HEK293 (cell line): ENCODE data around the gene EFCAB10.

Experiments used
- CTCF ChIA-PET: fragments of 350-600 bp; formaldehyde crosslinking; extraction: SDS; loops from one replicate; lab custom pipeline; 2021; ENCODE audit warnings: antibody characterized with exemption; lab: Yijun Ruan, JAX
- POLR2A ChIA-PET: fragments of 300-600 bp; formaldehyde crosslinking; extraction: SDS; loops from one replicate; lab custom pipeline; 2020; ENCODE audit warnings: antibody characterized with exemption, inconsistent platforms; lab: Yijun Ruan, JAX
- H3K27ac ChIP-seq: fragments of 200-500 bp; sonication (Bioruptor generic); 2 replicates; pipeline ENCODE4 v1.5.1; 2014; ENCODE audit warnings: low read depth, low read length, control low read depth, inconsistent platforms; ENCODE audit errors: extremely low read depth
- H3K36me3 ChIP-seq, 2 experiments: fragments of 200-500 bp in 1 of 2; sonication (Bioruptor generic) in 1 of 2; 1 replicate in 1 of 2; 2 replicates in 1 of 2; pipeline ENCODE4 v1.5.1; 2014 to 2017; ENCODE audit warnings: inconsistent platforms in 2 of 2, low read length in 2 of 2; ENCODE audit not compliant: control insufficient read depth in 2 of 2, insufficient read depth in 1 of 2
- H3K4me1 ChIP-seq: fragments of 200-500 bp; sonication (Bioruptor generic); 2 replicates; pipeline ENCODE4 v1.5.1; 2014; ENCODE audit warnings: mild to moderate bottlenecking, low read length, inconsistent platforms; ENCODE audit not compliant: control insufficient read depth, insufficient read depth
- H3K4me3 ChIP-seq: 2 replicates; pipeline ENCODE4 v1.5.1; 2011; ENCODE audit warnings: low read depth, mild to moderate bottlenecking, control low read depth, low read length, moderate library complexity
- H3K9me3 ChIP-seq: fragments of 200-500 bp; sonication (Bioruptor generic); 2 replicates; pipeline ENCODE4 v1.5.1; 2014; ENCODE audit warnings: low read depth, low read length, inconsistent platforms; ENCODE audit not compliant: control insufficient read depth, insufficient read depth
- EGR2 ChIP-seq: fragments of 450-650 bp; formaldehyde crosslinking; IDR thresholded peaks from 2 replicates; pipeline ENCODE4 v1.5.1; 2016; ENCODE audit warnings: low read depth, missing biosample characterization, missing genetic modification characterization
- INSM2 ChIP-seq: fragments of 450-650 bp; formaldehyde crosslinking; IDR thresholded peaks from 2 replicates; pipeline ENCODE4 v1.5.1; 2016; ENCODE audit warnings: missing biosample characterization, missing genetic modification characterization
- MYNN ChIP-seq: fragments of 450-650 bp; formaldehyde crosslinking; IDR thresholded peaks from 2 replicates; pipeline ENCODE4 v1.5.1; 2016; ENCODE audit warnings: missing biosample characterization, missing genetic modification characterization, borderline replicate concordance
- MZF1 ChIP-seq: fragments of 450-650 bp; formaldehyde crosslinking; IDR thresholded peaks from 2 replicates; pipeline ENCODE4 v1.5.1; 2017; ENCODE audit warnings: missing biosample characterization, missing genetic modification characterization, borderline replicate concordance
- PATZ1 ChIP-seq: fragments of 450-650 bp; formaldehyde crosslinking; IDR thresholded peaks from 2 replicates; pipeline ENCODE4 v1.5.1; 2016; ENCODE audit warnings: missing biosample characterization, missing genetic modification characterization
- PRDM1 ChIP-seq: fragments of 450-650 bp; formaldehyde crosslinking; IDR thresholded peaks from 2 replicates; pipeline ENCODE4; 2016; ENCODE audit warnings: missing biosample characterization, missing genetic modification characterization
- SP3 ChIP-seq: fragments of 450-650 bp; formaldehyde crosslinking; IDR thresholded peaks from 2 replicates; pipeline ENCODE4 v1.5.1; 2016; ENCODE audit warnings: missing biosample characterization, missing genetic modification characterization
- ZNF112 ChIP-seq: fragments of 450-650 bp; formaldehyde crosslinking; IDR thresholded peaks from 2 replicates; pipeline ENCODE4 v1.5.0; 2017; ENCODE audit warnings: missing biosample characterization, missing genetic modification characterization
- ZNF121 ChIP-seq: fragments of 450-650 bp; formaldehyde crosslinking; IDR thresholded peaks from 2 replicates; pipeline ENCODE4 v1.5.1; 2016; ENCODE audit warnings: missing biosample characterization, missing genetic modification characterization
- ZNF202 ChIP-seq: fragments of 450-650 bp; formaldehyde crosslinking; IDR thresholded peaks from 2 replicates; pipeline ENCODE4 v1.5.1; 2016; ENCODE audit warnings: missing biosample characterization, missing genetic modification characterization, borderline replicate concordance
- ZNF248 ChIP-seq: fragments of 450-650 bp; formaldehyde crosslinking; IDR thresholded peaks from 2 replicates; pipeline ENCODE4 v1.5.1; 2017; ENCODE audit warnings: missing biosample characterization, missing genetic modification characterization
- ZNF280D ChIP-seq: fragments of 450-650 bp; formaldehyde crosslinking; IDR thresholded peaks from 2 replicates; pipeline ENCODE4 v1.5.1; 2016; ENCODE audit warnings: missing biosample characterization, missing genetic modification characterization
- ZNF311 ChIP-seq: fragments of 450-650 bp; formaldehyde crosslinking; IDR thresholded peaks from 2 replicates; pipeline ENCODE4 v1.5.1; 2017; ENCODE audit warnings: missing biosample characterization, missing genetic modification characterization, borderline replicate concordance
- ZNF555 ChIP-seq: fragments of 450-650 bp; formaldehyde crosslinking; conservative IDR thresholded peaks from 2 replicates; pipeline ENCODE4 v1.5.1; 2017; ENCODE audit warnings: missing biosample characterization, mild to moderate bottlenecking, missing genetic modification characterization, inconsistent platforms
- ZNF785 ChIP-seq: fragments of 450-650 bp; formaldehyde crosslinking; IDR thresholded peaks from 2 replicates; pipeline ENCODE4 v1.5.1; 2016; ENCODE audit warnings: missing biosample characterization, missing genetic modification characterization
- ZNF830 ChIP-seq: fragments of 450-650 bp; IDR thresholded peaks from 2 replicates; pipeline ENCODE4 v1.5.0; 2018; ENCODE audit warnings: missing biosample characterization, missing genetic modification characterization, low read depth, mild to moderate bottlenecking, moderate library complexity
- ZNF837 ChIP-seq: fragments of 450-650 bp; formaldehyde crosslinking; IDR thresholded peaks from 2 replicates; pipeline ENCODE4 v1.5.1; 2016; ENCODE audit warnings: missing biosample characterization, missing genetic modification characterization
- TF ChIP-seq, protein P1 (sequence below): fragments of 450-650 bp; formaldehyde crosslinking; IDR thresholded peaks from 2 replicates; pipeline ENCODE4 v1.5.1; 2016; ENCODE audit warnings: missing biosample characterization, missing genetic modification characterization
- TF ChIP-seq, protein P2 (sequence below): fragments of 450-650 bp; formaldehyde crosslinking; IDR thresholded peaks from 2 replicates; pipeline ENCODE4 v1.5.1; 2016; ENCODE audit warnings: missing biosample characterization, missing genetic modification characterization

EFCAB10 gene

DNA sequence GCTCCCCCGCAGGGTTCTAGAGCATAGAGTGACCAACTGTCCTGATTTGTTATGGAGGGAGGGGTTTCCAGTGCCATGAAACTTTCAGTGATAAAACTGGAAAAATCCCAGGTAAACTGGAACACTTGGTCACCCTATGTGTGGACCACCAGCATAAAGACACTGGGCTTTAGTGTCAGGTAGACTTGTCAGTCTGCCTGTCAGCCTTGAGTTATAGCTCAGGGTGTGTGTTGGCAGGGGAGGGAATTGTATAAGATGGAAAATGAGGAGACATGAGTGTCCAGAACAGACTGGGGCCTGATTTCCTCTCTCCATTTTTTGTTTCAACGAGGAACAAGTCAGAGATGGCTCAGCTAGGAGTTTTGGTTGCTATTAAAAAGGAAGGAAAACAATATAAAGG, 10.2 kb upstream of the EFCAB10 start (continued):
- TF ChIP-seq ZNF280D (no peak), PATZ1 (no peak), ZNF837 (tag by site-specific recombination) (no peak), INSM2 (tag by site-specific recombination) (no peak), ZNF248 (no peak), MYNN (tag by site-specific recombination) (no peak), SP3 (tag by site-specific recombination) (no peak), ZNF555 (tag by site-specific recombination) (no peak), PRDM1 (tag by site-specific recombination) (no peak), MZF1 (tag by site-specific recombination) (no peak), ZNF202 (tag by site-specific recombination) (no peak), ZNF311 (tag by site-specific recombination) (no peak), ZNF785 (no peak)

DNA sequence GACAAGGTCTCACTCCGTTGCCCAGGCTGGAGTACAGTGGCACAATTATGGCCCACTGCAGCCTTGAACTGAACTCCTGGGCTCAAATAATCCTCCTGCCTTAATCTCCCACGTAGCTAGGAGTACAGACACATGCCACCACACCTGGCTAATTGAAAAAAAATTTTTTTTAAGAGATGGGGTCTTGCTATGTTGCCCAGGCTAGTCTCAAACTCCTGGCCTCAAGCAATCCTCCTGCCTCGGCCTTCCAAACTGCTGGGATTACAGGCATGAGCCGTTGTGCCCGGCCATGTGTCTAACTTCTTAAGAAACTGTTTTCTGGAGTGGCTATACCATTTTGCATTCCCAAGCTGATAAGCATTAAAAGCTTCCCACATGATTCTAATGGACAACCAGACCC, 9.5 kb upstream of the EFCAB10 start:
- POLR2A ChIA-PET: no interaction called here
- Histone ChIP-seq H3K9me3 (no peaks in the 10 kb centered on the region), H3K4me3 (no peak overlapping the region), H3K4me1 (no peaks in the 10 kb centered on the region), H3K36me3 (no peaks in the 10 kb centered on the region), H3K27ac (no peak overlapping the region)
- TF ChIP-seq ZNF121 (peak; percentile 84), ZNF830 (no peak)
- TF ChIP-seq, all 188 proteins: peak for 1
- CTCF ChIA-PET: interaction anchor here (0.6 to 1.1 kb wide), 4 partner anchors 10 to 577 kb away, joined by 3 to 5 read pairs (median 4); partner anchors contain the start of gene EFCAB10

- no peaks in the 10 kb centered on the region for H3K9me3 ChIP-seq
- H3K36me3 ChIP-seq: no peaks in the 10 kb centered on the region
- ChIA-PET CTCF (interaction anchor here (0.6 to 1.9 kb wide), 20 partner anchors 8 to 706 kb away, joined by 3 to 11 read pairs (median 4); no protein-coding TSS in a partner anchor), POLR2A (interaction anchor here (0.5 kb wide), 1 partner anchor 21 kb away, joined by 5 read pairs; no protein-coding TSS in a partner anchor)
- no peak overlapping the region for H3K27ac ChIP-seq
- no peak overlapping the region for H3K4me3 ChIP-seq
- no peaks in the 10 kb centered on the region for H3K4me1 ChIP-seq
- TF ChIP-seq, protein P1, sequence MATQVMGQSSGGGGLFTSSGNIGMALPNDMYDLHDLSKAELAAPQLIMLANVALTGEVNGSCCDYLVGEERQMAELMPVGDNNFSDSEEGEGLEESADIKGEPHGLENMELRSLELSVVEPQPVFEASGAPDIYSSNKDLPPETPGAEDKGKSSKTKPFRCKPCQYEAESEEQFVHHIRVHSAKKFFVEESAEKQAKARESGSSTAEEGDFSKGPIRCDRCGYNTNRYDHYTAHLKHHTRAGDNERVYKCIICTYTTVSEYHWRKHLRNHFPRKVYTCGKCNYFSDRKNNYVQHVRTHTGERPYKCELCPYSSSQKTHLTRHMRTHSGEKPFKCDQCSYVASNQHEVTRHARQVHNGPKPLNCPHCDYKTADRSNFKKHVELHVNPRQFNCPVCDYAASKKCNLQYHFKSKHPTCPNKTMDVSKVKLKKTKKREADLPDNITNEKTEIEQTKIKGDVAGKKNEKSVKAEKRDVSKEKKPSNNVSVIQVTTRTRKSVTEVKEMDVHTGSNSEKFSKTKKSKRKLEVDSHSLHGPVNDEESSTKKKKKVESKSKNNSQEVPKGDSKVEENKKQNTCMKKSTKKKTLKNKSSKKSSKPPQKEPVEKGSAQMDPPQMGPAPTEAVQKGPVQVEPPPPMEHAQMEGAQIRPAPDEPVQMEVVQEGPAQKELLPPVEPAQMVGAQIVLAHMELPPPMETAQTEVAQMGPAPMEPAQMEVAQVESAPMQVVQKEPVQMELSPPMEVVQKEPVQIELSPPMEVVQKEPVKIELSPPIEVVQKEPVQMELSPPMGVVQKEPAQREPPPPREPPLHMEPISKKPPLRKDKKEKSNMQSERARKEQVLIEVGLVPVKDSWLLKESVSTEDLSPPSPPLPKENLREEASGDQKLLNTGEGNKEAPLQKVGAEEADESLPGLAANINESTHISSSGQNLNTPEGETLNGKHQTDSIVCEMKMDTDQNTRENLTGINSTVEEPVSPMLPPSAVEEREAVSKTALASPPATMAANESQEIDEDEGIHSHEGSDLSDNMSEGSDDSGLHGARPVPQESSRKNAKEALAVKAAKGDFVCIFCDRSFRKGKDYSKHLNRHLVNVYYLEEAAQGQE (tag by site-specific recombination): no peak
- TF ChIP-seq, protein P2, sequence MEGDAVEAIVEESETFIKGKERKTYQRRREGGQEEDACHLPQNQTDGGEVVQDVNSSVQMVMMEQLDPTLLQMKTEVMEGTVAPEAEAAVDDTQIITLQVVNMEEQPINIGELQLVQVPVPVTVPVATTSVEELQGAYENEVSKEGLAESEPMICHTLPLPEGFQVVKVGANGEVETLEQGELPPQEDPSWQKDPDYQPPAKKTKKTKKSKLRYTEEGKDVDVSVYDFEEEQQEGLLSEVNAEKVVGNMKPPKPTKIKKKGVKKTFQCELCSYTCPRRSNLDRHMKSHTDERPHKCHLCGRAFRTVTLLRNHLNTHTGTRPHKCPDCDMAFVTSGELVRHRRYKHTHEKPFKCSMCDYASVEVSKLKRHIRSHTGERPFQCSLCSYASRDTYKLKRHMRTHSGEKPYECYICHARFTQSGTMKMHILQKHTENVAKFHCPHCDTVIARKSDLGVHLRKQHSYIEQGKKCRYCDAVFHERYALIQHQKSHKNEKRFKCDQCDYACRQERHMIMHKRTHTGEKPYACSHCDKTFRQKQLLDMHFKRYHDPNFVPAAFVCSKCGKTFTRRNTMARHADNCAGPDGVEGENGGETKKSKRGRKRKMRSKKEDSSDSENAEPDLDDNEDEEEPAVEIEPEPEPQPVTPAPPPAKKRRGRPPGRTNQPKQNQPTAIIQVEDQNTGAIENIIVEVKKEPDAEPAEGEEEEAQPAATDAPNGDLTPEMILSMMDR: peak; percentile 83
- no peak for TF ChIP-seq ZNF112 (tag by site-specific recombination)
- no peak for TF ChIP-seq EGR2 (tag by site-specific recombination)
Measured at GRCh38 chr7:105589356-105590077, 8.2 kb upstream of the EFCAB10 start.
